ENCODE data around the gene RNF146. TPM values are rescaled to one million over a fixed set of nuclear protein-coding genes. Genes with fewer than 3 reads are reported as not detected.
A peak's percentile ranks its signal among the peaks of the same experiment; 100 is the strongest.

RNF146 gene
- total RNA-seq, 2 experiments from 2014 or later = 12.5 to 13.2 TPM

- H3K9me3 Mint-ChIP-seq = no peaks in the 10 kb centered on the region
- TF ChIP-seq CTCF (IDR thresholded peaks at IDR 0.05) = no peak
- POLR2A ChIA-PET = no interaction called here
- no peak overlapping the region for H3K4me3 Mint-ChIP-seq
- peaks cover 3% of the 10 kb centered on the region for H3K36me3 Mint-ChIP-seq (ENCODE audit: low read depth)
- intact Hi-C loops (cut with micrococcal nuclease) = no loop called here
- ATAC-seq (no peak), DNase-seq (no peak)
- peaks cover 2% of the 10 kb centered on the region for H3K27me3 Mint-ChIP-seq
- CTCF ChIA-PET = interaction anchor here (1.2 to 1.3 kb wide), 2 partner anchors 19 to 253 kb away, joined by 4 read pairs; no protein-coding TSS in a partner anchor
- H3K27ac Mint-ChIP-seq = no peak overlapping the region
- peaks cover 10% of the 10 kb centered on the region for H3K4me1 Mint-ChIP-seq (ENCODE audit: low read depth)
These were observed 3.2 kb upstream of the RNF146 start for GRCh38 chr6:127263481-127263880.

GRCh38 chr6:127266892-127267645, 405 bp downstream of the RNF146 start:
- ATAC-seq = peak; percentile 77
- Mint-ChIP-seq H3K27me3 (no peaks in the 10 kb centered on the region), H3K36me3 (ENCODE audit: low read depth) (peaks cover 7% of the 10 kb centered on the region), H3K4me1 (ENCODE audit: low read depth) (peaks cover 35% of the 10 kb centered on the region), H3K27ac (peak overlapping the region; percentile 100), H3K9me3 (no peaks in the 10 kb centered on the region), H3K4me3 (peak overlapping the region; percentile 93)
- ChIA-PET CTCF (interaction anchor here (0.7 to 2.8 kb wide), 21 partner anchors 9 to 249 kb away, joined by 3 to 22 read pairs (median 5); partner anchors contain the start of gene ECHDC1), POLR2A (interaction anchor here (1.0 to 1.7 kb wide), 5 partner anchors 8 to 248 kb away, joined by 3 to 5 read pairs (median 5); no protein-coding TSS in a partner anchor)
- peak; percentile 64 for DNase-seq
- TF ChIP-seq CTCF (IDR thresholded peaks at IDR 0.05) = no peak
- intact Hi-C loops (cut with micrococcal nuclease) = no loop called here

- DNase-seq = peak; percentile 3
- Mint-ChIP-seq H3K9me3 (no peaks in the 10 kb centered on the region), H3K36me3 (ENCODE audit: low read depth) (peaks cover 7% of the 10 kb centered on the region), H3K27ac (peak overlapping the region; percentile 96), H3K4me1 (ENCODE audit: low read depth) (peaks cover 39% of the 10 kb centered on the region), H3K4me3 (peak overlapping the region; percentile 93), H3K27me3 (no peaks in the 10 kb centered on the region)
- CTCF ChIA-PET = interaction anchor here (1.0 to 2.8 kb wide), 9 partner anchors 8 to 248 kb away, joined by 3 to 18 read pairs (median 6); no protein-coding TSS in a partner anchor
- peak; percentile 7 for ATAC-seq
- no peak for TF ChIP-seq CTCF (IDR thresholded peaks at IDR 0.05)
- POLR2A ChIA-PET = interaction anchor here (1.6 to 1.7 kb wide), 3 partner anchors 13 to 247 kb away, joined by 5 read pairs; no protein-coding TSS in a partner anchor
- intact Hi-C loops (cut with micrococcal nuclease) = no loop called here
These were observed 1.3 kb downstream of the RNF146 start for GRCh38 chr6:127267646-127268625.

- Mint-ChIP-seq H3K4me1 (ENCODE audit: low read depth) (peaks cover 45% of the 10 kb centered on the region), H3K9me3 (no peaks in the 10 kb centered on the region), H3K4me3 (no peak overlapping the region), H3K27ac (no peak overlapping the region), H3K27me3 (no peaks in the 10 kb centered on the region), H3K36me3 (ENCODE audit: low read depth) (peaks cover 6% of the 10 kb centered on the region)
- ChIA-PET CTCF (interaction anchor here (1.1 kb wide), 1 partner anchor 13 kb away, joined by 3 read pairs; no protein-coding TSS in a partner anchor), POLR2A (no interaction called here)
- DNase-seq (no peak), ATAC-seq (no peak)
- no peak for TF ChIP-seq CTCF (IDR thresholded peaks at IDR 0.05)
- intact Hi-C loops (cut with micrococcal nuclease) = no loop called here
These were observed 5.9 kb downstream of the RNF146 start for GRCh38 chr6:127272576-127272975.

All from activated CD8-positive, alpha-beta T cell treated with anti-CD3 and anti-CD28 coated beads for 36 hours (primary cell).